PFSK-1 (cell line): ENCODE results near the gene TARBP2.

Source experiments
- FOXP2 ChIP-seq: optimal IDR thresholded peaks from 2 replicates; pipeline ENCODE3; 2011; ENCODE audit warnings: borderline replicate concordance, control low read depth, inconsistent platforms; ENCODE audit not compliant: insufficient read depth; ENCODE audit errors: extremely low read length, extremely low read depth
- POLR2AphosphoS5 ChIP-seq: IDR thresholded peaks from 2 replicates; pipeline ENCODE4 v1.6.1; 2012; ENCODE audit warnings: low read depth, mild to moderate bottlenecking, control low read depth, low read length, moderate library complexity
- REST ChIP-seq, 2 experiments: IDR thresholded peaks; 2 replicates each; pipeline versions ENCODE4 v1.6.1 to v1.8.0; 2011 to 2012; ENCODE audit warnings: low read depth in 2 of 2, low read length in 2 of 2, control low read depth in 1 of 2, inconsistent platforms in 1 of 2, mild to moderate bottlenecking in 1 of 2, moderate library complexity in 1 of 2; ENCODE audit not compliant: insufficient read depth in 1 of 2
- SIN3A ChIP-seq: IDR thresholded peaks from 2 replicates; pipeline ENCODE4 v1.6.1; 2012; ENCODE audit warnings: mild to moderate bottlenecking, low read length, moderate library complexity, borderline replicate concordance; ENCODE audit not compliant: insufficient read depth
- TAF1 ChIP-seq: IDR thresholded peaks from 2 replicates; pipeline ENCODE4 v1.6.1; 2012; ENCODE audit warnings: low read length, control low read depth, borderline replicate concordance; ENCODE audit not compliant: insufficient read depth

Gene TARBP2

GRCh38 chr12:53513712-53514410, 12.8 kb downstream of the TARBP2 start:
- no peak for TF ChIP-seq REST (IDR thresholded peaks at IDR 0.05; ENCODE audit: insufficient read depth in 1 of 2, low read depth in 2 of 2, low read length in 2 of 2)
- no peak for TF ChIP-seq FOXP2
- TF ChIP-seq SIN3A, result no peak

- TF ChIP-seq REST (IDR thresholded peaks at IDR 0.05; ENCODE audit: insufficient read depth in 1 of 2, low read depth in 2 of 2, low read length in 2 of 2) (no peak), SIN3A (no peak)
Measured at GRCh38 chr12:53514628-53515290, 13.7 kb downstream of the TARBP2 start.

GRCh38 chr12:53515291-53515680, 14.2 kb downstream of the TARBP2 start:
- TF ChIP-seq TAF1, result no peak
- TF ChIP-seq SIN3A, result no peak
- no peak for TF ChIP-seq REST (IDR thresholded peaks at IDR 0.05; ENCODE audit: insufficient read depth in 1 of 2, low read depth in 2 of 2, low read length in 2 of 2)
- no peak for TF ChIP-seq FOXP2
- TF ChIP-seq POLR2AphosphoS5, result no peak

GRCh38 chr12:53516758-53517455, 15.8 kb downstream of the TARBP2 start:
- TF ChIP-seq POLR2AphosphoS5 (no peak), SIN3A (no peak), TAF1 (no peak), REST (IDR thresholded peaks at IDR 0.05; ENCODE audit: insufficient read depth in 1 of 2, low read depth in 2 of 2, low read length in 2 of 2) (no peak), FOXP2 (no peak)
